ENCODE results near the gene CFAP54. TPM values are rescaled to one million over a fixed set of nuclear protein-coding genes. Genes with fewer than 3 reads are reported as not detected.

CFAP54 gene
- total RNA-seq, 6 experiments from 2014 or later: 0.40 to 0.66 (median 0.56) TPM

- peak; percentile 79 for DNase-seq
These were observed 383.6 kb downstream of the CFAP54 start for GRCh38 chr12:96872961-96873360.

GRCh38 chr12:96874211-96874610 lies 384.8 kb downstream of the CFAP54 start:
- no peak overlapping the region for H3K27ac Mint-ChIP-seq
- no peak overlapping the region for H3K4me3 Mint-ChIP-seq
- H3K9me3 Mint-ChIP-seq: peaks cover 13% of the 10 kb centered on the region
- no peaks in the 10 kb centered on the region for H3K27me3 Mint-ChIP-seq (ENCODE audit: insufficient read depth)
- no peak for TF ChIP-seq CTCF (IDR thresholded peaks at IDR 0.05)
- H3K4me1 Mint-ChIP-seq (ENCODE audit: low read depth): peaks cover 82% of the 10 kb centered on the region
- DNase-seq: no peak
- peaks cover 16% of the 10 kb centered on the region for H3K36me3 Mint-ChIP-seq (ENCODE audit: low read depth)

More at GRCh38 chr12:96872961-96873360, 383.6 kb downstream of the CFAP54 start:
- 0 out of 2 replicates have a peak overlapping the region, but pooled peaks have one; percentile 4 for H3K4me3 Mint-ChIP-seq
- peak overlapping the region; percentile 66 for H3K27ac Mint-ChIP-seq
- no peaks in the 10 kb centered on the region; the same call in 1 of the 2 replicates for H3K27me3 Mint-ChIP-seq (ENCODE audit: insufficient read depth)
- peaks cover 70% of the 10 kb centered on the region for H3K4me1 Mint-ChIP-seq (ENCODE audit: low read depth)
- TF ChIP-seq CTCF (IDR thresholded peaks at IDR 0.05): no peak
- H3K36me3 Mint-ChIP-seq (ENCODE audit: low read depth): peaks cover 21% of the 10 kb centered on the region
- H3K9me3 Mint-ChIP-seq: peaks cover 13% of the 10 kb centered on the region

- no peak for TF ChIP-seq CTCF (IDR thresholded peaks at IDR 0.05)
- peak; percentile 72 for DNase-seq
- Mint-ChIP-seq H3K36me3 (ENCODE audit: low read depth) (peaks cover 18% of the 10 kb centered on the region), H3K4me1 (ENCODE audit: low read depth) (peaks cover 97% of the 10 kb centered on the region), H3K27me3 (ENCODE audit: insufficient read depth) (no peaks in the 10 kb centered on the region), H3K9me3 (peaks cover 4% of the 10 kb centered on the region; the same call in 1 of the 2 replicates), H3K27ac (peak overlapping the region; percentile 74), H3K4me3 (peak overlapping the region; percentile 13; the same call in 1 of the 2 replicates)
These were observed 387.6 kb downstream of the CFAP54 start for GRCh38 chr12:96876966-96877365.

GRCh38 chr12:96878704-96879103 lies 389.3 kb downstream of the CFAP54 start:
- peak; percentile 79 for DNase-seq
- H3K27ac Mint-ChIP-seq: peak overlapping the region; percentile 86
- no peaks in the 10 kb centered on the region for H3K27me3 Mint-ChIP-seq (ENCODE audit: insufficient read depth)
- peaks cover 94% of the 10 kb centered on the region for H3K4me1 Mint-ChIP-seq (ENCODE audit: low read depth)
- no peak for TF ChIP-seq CTCF (IDR thresholded peaks at IDR 0.05)
- H3K36me3 Mint-ChIP-seq (ENCODE audit: low read depth): peaks cover 16% of the 10 kb centered on the region
- peak overlapping the region; percentile 45 for H3K4me3 Mint-ChIP-seq
- no peaks in the 10 kb centered on the region for H3K9me3 Mint-ChIP-seq

GRCh38 chr12:96879301-96879700 lies 389.9 kb downstream of the CFAP54 start:
- Mint-ChIP-seq H3K4me1 (ENCODE audit: low read depth) (peaks cover 94% of the 10 kb centered on the region), H3K27ac (peak overlapping the region; percentile 86), H3K27me3 (ENCODE audit: insufficient read depth) (no peaks in the 10 kb centered on the region), H3K9me3 (no peaks in the 10 kb centered on the region), H3K36me3 (ENCODE audit: low read depth) (peaks cover 16% of the 10 kb centered on the region), H3K4me3 (peak overlapping the region; percentile 38)
- no peak for TF ChIP-seq CTCF (IDR thresholded peaks at IDR 0.05)
- no peak for DNase-seq
